Stimulated activated CD8-positive, alpha-beta memory T cell treated with anti-CD3 and anti-CD28 coated beads, Interleukin-15, amount 100 ng/mL, for 4 hours (primary cell): Measurements from ENCODE around the gene C12orf56.
"Not testable (repeated sequence)": the region's sequence is repeated elsewhere in the genome, so short reads cannot be mapped to it uniquely, and the experiment has no call there.

Source experiments
- DNase-seq, 2 donors: peaks; one replicate each; pipeline ENCODE4 v3.0.0-alpha.2; 2020; ENCODE audit warnings: low read depth in 2 of 2

Gene C12orf56

GRCh38 chr12:64236549-64236948, 154.0 kb downstream of the C12orf56 start:
- no peak for DNase-seq

GRCh38 chr12:64232196-64232595, 158.4 kb downstream of the C12orf56 start:
- DNase-seq: no peak

- no peak for DNase-seq
Observed at GRCh38 chr12:64229796-64230195, 160.8 kb downstream of the C12orf56 start.

GRCh38 chr12:64229240-64229639, 161.3 kb downstream of the C12orf56 start:
- DNase-seq: no peak

GRCh38 chr12:64225626-64226025, 164.9 kb downstream of the C12orf56 start:
- DNase-seq: no peak

GRCh38 chr12:64222009-64222765, 168.4 kb downstream of the C12orf56 start, which contains the start of gene KICS2:
Gene KICS2, minus strand, starts transcription at chr12:64222296. Its CDS starts 59 bp downstream, at chr12:64222237.
- DNase-seq: peak; percentile 84 to 86

GRCh38 chr12:64221651-64222008, 168.9 kb downstream of the C12orf56 start:
- peak; percentile 27 to 48 for DNase-seq

GRCh38 chr12:64220046-64220445, 170.5 kb downstream of the C12orf56 start:
- DNase-seq: no peak

GRCh38 chr12:64219145-64219544, 171.4 kb downstream of the C12orf56 start:
- DNase-seq: no peak

GRCh38 chr12:64218597-64218996, 172.0 kb downstream of the C12orf56 start:
- DNase-seq: no peak

- not testable (repeated sequence) for DNase-seq
Observed at GRCh38 chr12:64217643-64218042, 172.9 kb downstream of the C12orf56 start.

GRCh38 chr12:64216239-64216638, 174.3 kb downstream of the C12orf56 start:
- no peak for DNase-seq
